MCF 10A (cell line): ENCODE data around the gene NAP1L5. TPM values are rescaled to one million over a fixed set of nuclear protein-coding genes. Genes with fewer than 3 reads are reported as not detected.

Source experiments
- BruUV-seq: library from RNA; stranded (reverse); fragments of 400-500 nt; replicated peaks from 2 replicates; lab custom pipeline; 2021; lab: Mats Ljungman, UMichigan
- CTCF ChIA-PET: fragments of 300-600 bp; sonication (Branson Sonifier 250); formaldehyde crosslinking; extraction: SDS; loops from one replicate; lab custom pipeline; 2021; ENCODE audit warnings: antibody characterized with exemption, inconsistent platforms; lab: Yijun Ruan, JAX
- POLR2A ChIA-PET: fragments of 300-600, 350-650 bp; sonication (Branson Sonifier 250); formaldehyde crosslinking; extraction: SDS; loops from one replicate; lab custom pipeline; 2020; ENCODE audit warnings: antibody characterized with exemption, inconsistent platforms; lab: Yijun Ruan, JAX
- DNase-seq: peaks from one replicate; pipeline ENCODE4 v3.0.0-alpha.2; 2018; ENCODE audit not compliant: unreplicated experiment
- H3K27ac Mint-ChIP-seq: one replicate; pipeline ENCODE4 v1.8.0; 2022; ENCODE audit warnings: mild to moderate bottlenecking, low read depth, mixed read lengths; ENCODE audit not compliant: unreplicated experiment
- H3K27me3 Mint-ChIP-seq: one replicate; pipeline ENCODE4 v1.8.0; 2022; ENCODE audit warnings: mixed read lengths; ENCODE audit not compliant: insufficient read depth, unreplicated experiment
- H3K36me3 Mint-ChIP-seq: one replicate; pipeline ENCODE4 v1.8.0; 2022; ENCODE audit warnings: mild to moderate bottlenecking, moderate library complexity, mixed read lengths; ENCODE audit not compliant: insufficient read depth, unreplicated experiment
- H3K4me1 Mint-ChIP-seq: one replicate; pipeline ENCODE4 v1.8.0; 2022; ENCODE audit warnings: mixed read lengths; ENCODE audit not compliant: insufficient read depth, unreplicated experiment
- H3K4me3 Mint-ChIP-seq: one replicate; pipeline ENCODE4 v1.8.0; 2022; ENCODE audit warnings: mild to moderate bottlenecking, moderate library complexity, mixed read lengths; ENCODE audit not compliant: unreplicated experiment
- H3K9me3 Mint-ChIP-seq: one replicate; pipeline ENCODE4 v1.8.0; 2022; ENCODE audit warnings: mixed read lengths; ENCODE audit not compliant: unreplicated experiment
- CTCF ChIP-seq: fragments of 200-600 bp; IDR thresholded peaks from one replicate; pipeline ENCODE4 v1.8.0; 2022; ENCODE audit warnings: antibody characterized with exemption, mild to moderate bottlenecking; ENCODE audit not compliant: unreplicated experiment
- intact Hi-C: fragments of 100-400 bp; cut with micrococcal nuclease; formaldehyde crosslinking; loops from 2 replicates; pipeline ENCODE4 v1.14.1; 2022
- total RNA-seq: library from RNA; stranded (reverse); gene quantifications from 2 replicates; pipeline ENCODE4 v1.2.3, GENCODE V29; 2022

The NAP1L5 gene
- total RNA-seq, 1 experiment from 2014 or later = 0.30 TPM

DNA sequence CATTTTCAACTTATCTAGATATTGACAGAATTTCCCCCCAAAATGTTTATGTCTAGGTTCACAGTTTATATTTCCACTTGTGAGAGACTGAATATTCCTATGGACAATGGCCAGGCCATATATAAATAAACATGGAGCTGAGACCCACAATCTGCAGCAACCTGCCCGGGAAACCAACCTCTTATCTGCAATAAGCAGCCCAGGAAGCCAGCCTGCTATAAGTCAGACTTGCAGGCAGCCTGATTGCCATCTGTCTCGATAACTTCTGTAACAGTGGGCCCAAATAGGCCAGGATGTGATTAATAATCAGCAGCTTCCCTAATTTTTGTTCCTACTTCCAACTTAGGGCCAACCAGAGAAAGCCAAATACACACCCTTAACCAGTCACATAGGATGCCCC lies 5.2 kb upstream of the NAP1L5 start:
- ChIA-PET CTCF (interaction anchor here (0.6 to 1.1 kb wide), 2 partner anchors 102 to 164 kb away, joined by 3 to 4 read pairs; no protein-coding TSS in a partner anchor), POLR2A (interaction anchor here (1.0 kb wide), 1 partner anchor 34 kb away, joined by 3 read pairs; no protein-coding TSS in a partner anchor)
- H3K27me3 Mint-ChIP-seq = no peaks in the 10 kb centered on the region
- no peaks in the 10 kb centered on the region for H3K9me3 Mint-ChIP-seq
- peaks cover 47% of the 10 kb centered on the region for H3K36me3 Mint-ChIP-seq
- TF ChIP-seq CTCF = no peak
- no peak for DNase-seq
- no peaks in the 10 kb centered on the region for H3K4me1 Mint-ChIP-seq
- no TSS peak for BruUV-seq
- intact Hi-C loops = no loop called here
- no peak overlapping the region for H3K4me3 Mint-ChIP-seq
- H3K27ac Mint-ChIP-seq = no peak overlapping the region

GRCh38 chr4:88698519-88698918 lies 890 bp upstream of the NAP1L5 start:
- Mint-ChIP-seq H3K36me3 (peaks cover 32% of the 10 kb centered on the region), H3K9me3 (no peaks in the 10 kb centered on the region), H3K27me3 (no peaks in the 10 kb centered on the region), H3K4me3 (no peak overlapping the region), H3K4me1 (no peaks in the 10 kb centered on the region), H3K27ac (peak overlapping the region; percentile 66)
- intact Hi-C loops = no loop called here
- no peak for TF ChIP-seq CTCF
- DNase-seq = no peak
- BruUV-seq = no TSS peak
- ChIA-PET POLR2A (no interaction called here), CTCF (interaction anchor here (1.0 kb wide), 1 partner anchor 172 kb away, joined by 3 read pairs; no protein-coding TSS in a partner anchor)

- no peaks in the 10 kb centered on the region for H3K4me1 Mint-ChIP-seq
- H3K4me3 Mint-ChIP-seq = peak overlapping the region; percentile 53
- TF ChIP-seq CTCF = no peak
- H3K27ac Mint-ChIP-seq = no peak overlapping the region
- intact Hi-C loops = no loop called here
- CTCF ChIA-PET = interaction anchor here (0.9 to 1.5 kb wide), 3 partner anchors 38 to 157 kb away, joined by 3 read pairs; no protein-coding TSS in a partner anchor
- BruUV-seq = no TSS peak
- POLR2A ChIA-PET = interaction anchor here (0.9 kb wide), 2 partner anchors 168 to 676 kb away, joined by 3 read pairs; no protein-coding TSS in a partner anchor
- no peaks in the 10 kb centered on the region for H3K9me3 Mint-ChIP-seq
- H3K36me3 Mint-ChIP-seq = peaks cover 39% of the 10 kb centered on the region
- no peaks in the 10 kb centered on the region for H3K27me3 Mint-ChIP-seq
- no peak for DNase-seq
Observed at GRCh38 chr4:88697141-88697540, 488 bp downstream of the NAP1L5 start.

GRCh38 chr4:88696630-88697029 lies 999 bp downstream of the NAP1L5 start:
- Mint-ChIP-seq H3K4me3 (no peak overlapping the region), H3K4me1 (no peaks in the 10 kb centered on the region)
- BruUV-seq = no TSS peak

More at GRCh38 chr4:88696630-88697029, 999 bp downstream of the NAP1L5 start:
- ChIA-PET CTCF (interaction anchor here (1.0 to 1.5 kb wide), 2 partner anchors 38 to 157 kb away, joined by 3 read pairs; no protein-coding TSS in a partner anchor), POLR2A (interaction anchor here (0.6 to 0.9 kb wide), 2 partner anchors 40 to 168 kb away, joined by 3 read pairs; no protein-coding TSS in a partner anchor)
- no peak overlapping the region for H3K27ac Mint-ChIP-seq
- TF ChIP-seq CTCF = no peak
- H3K36me3 Mint-ChIP-seq = peaks cover 39% of the 10 kb centered on the region
- DNase-seq = no peak
- intact Hi-C loops = no loop called here
- no peaks in the 10 kb centered on the region for H3K9me3 Mint-ChIP-seq
- no peaks in the 10 kb centered on the region for H3K27me3 Mint-ChIP-seq
